HEK293T (cell line): ENCODE data around the gene LPCAT1.

Source experiments
- CTCF ChIA-PET: fragments of 350-600 bp; formaldehyde crosslinking; extraction: SDS; loops from one replicate; lab custom pipeline; 2021; ENCODE audit warnings: antibody characterized with exemption, inconsistent platforms; lab: Yijun Ruan, JAX
- POLR2A ChIA-PET: fragments of 350-600 bp; formaldehyde crosslinking; extraction: SDS; loops from one replicate; lab custom pipeline; 2020; ENCODE audit warnings: antibody characterized with exemption, inconsistent platforms; lab: Yijun Ruan, JAX
- DNase-seq: peaks from one replicate; pipeline ENCODE4 v3.0.0; 2012; ENCODE audit warnings: mixed read lengths; ENCODE audit errors: extremely low spot score
- ARNT ChIP-seq: fragments of 450-650 bp; IDR thresholded peaks from 2 replicates; pipeline ENCODE4 v1.6.1; 2017; ENCODE audit warnings: mild to moderate bottlenecking
- BHLHE40 ChIP-seq: fragments of 450-650 bp; IDR thresholded peaks from 2 replicates; pipeline ENCODE4 v1.6.1; 2016; ENCODE audit warnings: mild to moderate bottlenecking, moderate library complexity, borderline replicate concordance
- CTBP1 ChIP-seq: fragments of 450-650 bp; IDR thresholded peaks from 2 replicates; pipeline ENCODE4 v1.6.1; 2016; ENCODE audit warnings: borderline replicate concordance
- ELF4 ChIP-seq: fragments of 450-650 bp; IDR thresholded peaks from 2 replicates; pipeline ENCODE4 v1.6.1; 2017; ENCODE audit warnings: antibody characterized with exemption
- FOXA1 ChIP-seq: fragments of 450-650 bp; IDR thresholded peaks from 2 replicates; pipeline ENCODE4 v1.6.1; 2016; ENCODE audit warnings: mild to moderate bottlenecking
- FOXK2 ChIP-seq: fragments of 450-650 bp; IDR thresholded peaks from 2 replicates; pipeline ENCODE4 v1.6.1; 2016; ENCODE audit warnings: mild to moderate bottlenecking
- FOXM1 ChIP-seq: fragments of 450-650 bp; IDR thresholded peaks from 2 replicates; pipeline ENCODE4 v1.6.1; 2017; ENCODE audit warnings: mild to moderate bottlenecking, borderline replicate concordance
- HDGF ChIP-seq: fragments of 450-650 bp; IDR thresholded peaks from 2 replicates; pipeline ENCODE4 v1.6.1; 2017; ENCODE audit warnings: antibody characterized with exemption, borderline replicate concordance
- L3MBTL2 ChIP-seq: fragments of 450-650 bp; conservative IDR thresholded peaks from 2 replicates; pipeline ENCODE4 v1.6.1; 2016; ENCODE audit warnings: mild to moderate bottlenecking
- LEF1 ChIP-seq: fragments of 450-650 bp; IDR thresholded peaks from 2 replicates; pipeline ENCODE4 v1.6.1; 2017; ENCODE audit warnings: mild to moderate bottlenecking, borderline replicate concordance
- NFRKB ChIP-seq: fragments of 450-650 bp; IDR thresholded peaks from 2 replicates; pipeline ENCODE4 v1.6.1; 2016; ENCODE audit warnings: mild to moderate bottlenecking, moderate library complexity
- PKNOX1 ChIP-seq: fragments of 450-650 bp; IDR thresholded peaks from 2 replicates; pipeline ENCODE4 v1.6.1; 2016
- SP1 ChIP-seq: fragments of 450-650 bp; IDR thresholded peaks from 2 replicates; pipeline ENCODE4 v1.6.1; 2017
- SUZ12 ChIP-seq: fragments of 450-650 bp; IDR thresholded peaks from 2 replicates; pipeline ENCODE4 v1.6.1; 2016; ENCODE audit warnings: mild to moderate bottlenecking
- TARDBP ChIP-seq: fragments of 450-650 bp; IDR thresholded peaks from 2 replicates; pipeline ENCODE4 v1.6.1; 2016
- ZNF384 ChIP-seq: fragments of 450-650 bp; IDR thresholded peaks from 2 replicates; pipeline ENCODE4 v1.6.1; 2016

The LPCAT1 gene

GRCh38 chr5:1471240-1471853, 52.4 kb downstream of the LPCAT1 start:
- POLR2A ChIA-PET, result no interaction called here
- CTCF ChIA-PET, result no interaction called here
- DNase-seq, result no peak
- TF ChIP-seq FOXA1 (no peak), ARNT (no peak), LEF1 (no peak), NFRKB (no peak), FOXM1 (no peak), HDGF (no peak)

- ChIA-PET POLR2A (no interaction called here), CTCF (no interaction called here)
- TF ChIP-seq NFRKB, result no peak
- no peak for TF ChIP-seq ARNT
- no peak for TF ChIP-seq FOXK2
- no peak for TF ChIP-seq BHLHE40
- no peak for TF ChIP-seq ELF4
- no peak for TF ChIP-seq PKNOX1
- TF ChIP-seq LEF1, result no peak
- no peak for TF ChIP-seq SP1
- TF ChIP-seq HDGF, result no peak
- no peak for TF ChIP-seq FOXM1
- TF ChIP-seq FOXA1, result no peak
- TF ChIP-seq ZNF384, result no peak
- no peak for TF ChIP-seq L3MBTL2
- DNase-seq, result no peak
Measured at GRCh38 chr5:1470762-1471211, 53.0 kb downstream of the LPCAT1 start.

GRCh38 chr5:1468629-1469527, 54.9 kb downstream of the LPCAT1 start:
- ChIA-PET CTCF (interaction anchor here (0.8 kb wide), 1 partner anchor 491 kb away, joined by 3 read pairs; no protein-coding TSS in a partner anchor), POLR2A (no interaction called here)
- TF ChIP-seq LEF1 (no peak), FOXM1 (no peak), ZNF384 (no peak), ARNT (no peak), PKNOX1 (no peak), FOXK2 (no peak), FOXA1 (no peak), CTBP1 (no peak)
- no peak for DNase-seq

GRCh38 chr5:1468247-1468612, 55.5 kb downstream of the LPCAT1 start:
- POLR2A ChIA-PET, result no interaction called here
- CTCF ChIA-PET, result interaction anchor here (0.6 to 0.8 kb wide), 3 partner anchors 30 to 492 kb away, joined by 3 to 4 read pairs (median 3); no protein-coding TSS in a partner anchor
- no peak for TF ChIP-seq TARDBP
- TF ChIP-seq HDGF, result no peak
- TF ChIP-seq FOXK2, result no peak
- peak; percentile 46 for DNase-seq

- TF ChIP-seq HDGF (no peak), L3MBTL2 (no peak), ZNF384 (no peak), BHLHE40 (no peak), ELF4 (no peak), SUZ12 (no peak), ARNT (no peak), PKNOX1 (no peak), CTBP1 (no peak), LEF1 (no peak), SP1 (no peak), FOXM1 (no peak), TARDBP (no peak), FOXK2 (no peak), NFRKB (no peak), FOXA1 (no peak)
- ChIA-PET CTCF (interaction anchor here (0.6 to 0.8 kb wide), 3 partner anchors 29 to 492 kb away, joined by 3 to 4 read pairs (median 3); no protein-coding TSS in a partner anchor), POLR2A (no interaction called here)
- no peak for DNase-seq
Measured at GRCh38 chr5:1467341-1468246, 56.2 kb downstream of the LPCAT1 start.
